ENCODE measurements around the gene CENPO. TPM values are rescaled to one million over a fixed set of nuclear protein-coding genes. Genes with fewer than 3 reads are reported as not detected.

CENPO gene
- total and polyA plus RNA-seq, 2 donors (not counting 3 experiments of a cell fraction or from before 2014, with no cell fraction given), result 26.8 to 45.3 TPM

DNA sequence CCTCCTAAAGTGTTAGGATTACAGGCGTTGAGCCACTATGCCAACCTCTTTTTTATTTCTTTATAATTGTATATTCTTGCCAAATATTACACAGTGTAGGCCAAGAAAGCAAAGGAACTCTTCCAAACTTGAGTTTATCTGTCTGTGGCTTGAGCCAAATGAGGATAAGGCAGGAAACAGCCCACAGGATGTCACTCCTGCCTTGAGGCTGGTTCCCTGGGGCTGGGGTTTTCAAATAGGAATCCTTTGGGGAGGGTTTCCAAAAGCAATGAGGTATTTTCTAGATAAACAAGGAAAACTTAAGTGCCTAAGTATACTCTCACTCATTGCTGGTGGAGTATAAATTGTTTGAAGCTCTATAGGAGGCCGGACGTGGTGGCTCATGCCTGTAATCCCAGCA is 70.4 kb downstream of the CENPO start:
- Histone ChIP-seq H3K4me3 (replicated peaks in 1 of 3; ENCODE audit: insufficient read depth in 1 of 3, low read depth in 1 of 3, low read length in 3 of 3) (no peak overlapping the region), H3K4me1 (ENCODE audit: control insufficient read depth, extremely low read depth, insufficient read depth, low read length) (no peaks in the 10 kb centered on the region), H3K27ac (ENCODE audit: insufficient read depth, low read depth, low read length) (no peak overlapping the region), H3K4me2 (ENCODE audit: insufficient read depth, low read length) (no peak overlapping the region), H2AFZ (ENCODE audit: low read depth, low read length) (no peak overlapping the region), H3K36me3 (ENCODE audit: control insufficient read depth in 2 of 2, extremely low read depth in 1 of 2, insufficient read depth in 2 of 2, low read length in 2 of 2) (no peaks in the 10 kb centered on the region), H4K20me1 (replicated peaks; ENCODE audit: control insufficient read depth, extremely low read depth, insufficient read depth, low read length) (no peaks in the 10 kb centered on the region), H3K9me3 (replicated peaks; ENCODE audit: control insufficient read depth, insufficient read depth, low read length) (no peaks in the 10 kb centered on the region), H3K27me3 (ENCODE audit: control insufficient read depth in 2 of 2, insufficient read depth in 2 of 2, low read length in 2 of 2) (no peaks in the 10 kb centered on the region), H3K79me2 (ENCODE audit: control insufficient read depth, insufficient read depth, low read length) (no peaks in the 10 kb centered on the region), H3K9ac (replicated peaks; ENCODE audit: extremely low read depth, insufficient read depth, low read length) (no peak overlapping the region), H3K9me1 (replicated peaks; ENCODE audit: control insufficient read depth, extremely low read depth, insufficient read depth, low read length) (no peaks in the 10 kb centered on the region)
- intact Hi-C loops (cut with micrococcal nuclease), result no loop called here
- TF ChIP-seq, protein P1, sequence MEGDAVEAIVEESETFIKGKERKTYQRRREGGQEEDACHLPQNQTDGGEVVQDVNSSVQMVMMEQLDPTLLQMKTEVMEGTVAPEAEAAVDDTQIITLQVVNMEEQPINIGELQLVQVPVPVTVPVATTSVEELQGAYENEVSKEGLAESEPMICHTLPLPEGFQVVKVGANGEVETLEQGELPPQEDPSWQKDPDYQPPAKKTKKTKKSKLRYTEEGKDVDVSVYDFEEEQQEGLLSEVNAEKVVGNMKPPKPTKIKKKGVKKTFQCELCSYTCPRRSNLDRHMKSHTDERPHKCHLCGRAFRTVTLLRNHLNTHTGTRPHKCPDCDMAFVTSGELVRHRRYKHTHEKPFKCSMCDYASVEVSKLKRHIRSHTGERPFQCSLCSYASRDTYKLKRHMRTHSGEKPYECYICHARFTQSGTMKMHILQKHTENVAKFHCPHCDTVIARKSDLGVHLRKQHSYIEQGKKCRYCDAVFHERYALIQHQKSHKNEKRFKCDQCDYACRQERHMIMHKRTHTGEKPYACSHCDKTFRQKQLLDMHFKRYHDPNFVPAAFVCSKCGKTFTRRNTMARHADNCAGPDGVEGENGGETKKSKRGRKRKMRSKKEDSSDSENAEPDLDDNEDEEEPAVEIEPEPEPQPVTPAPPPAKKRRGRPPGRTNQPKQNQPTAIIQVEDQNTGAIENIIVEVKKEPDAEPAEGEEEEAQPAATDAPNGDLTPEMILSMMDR (IDR thresholded peaks at IDR 0.05; ENCODE audit: extremely low read depth in 1 of 2, insufficient read depth in 1 of 2, low read depth in 1 of 2, low read length in 2 of 2), result no peak
- TF ChIP-seq JUN (IDR thresholded peaks at IDR 0.05; ENCODE audit: borderline replicate concordance, insufficient read depth, insufficient read length, low read depth) (no peak), GATA2 (IDR thresholded peaks at IDR 0.05; ENCODE audit: insufficient read depth, insufficient read length, low read depth, low read length) (no peak), MYC (IDR thresholded peaks at IDR 0.05; ENCODE audit: low read depth, low read length) (no peak), POLR2AphosphoS5 (IDR thresholded peaks at IDR 0.05; ENCODE audit: insufficient read depth, low read depth, low read length) (no peak), EZH2 (IDR thresholded peaks at IDR 0.05; ENCODE audit: borderline replicate concordance, low read depth, low read length, severe bottlenecking) (no peak), FOS (IDR thresholded peaks at IDR 0.05; ENCODE audit: borderline replicate concordance, insufficient read depth, low read length) (no peak), POLR2A (IDR thresholded peaks at IDR 0.05; ENCODE audit: low read depth, low read length) (no peak)
- TF ChIP-seq, protein P2, sequence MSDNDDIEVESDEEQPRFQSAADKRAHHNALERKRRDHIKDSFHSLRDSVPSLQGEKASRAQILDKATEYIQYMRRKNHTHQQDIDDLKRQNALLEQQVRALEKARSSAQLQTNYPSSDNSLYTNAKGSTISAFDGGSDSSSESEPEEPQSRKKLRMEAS (IDR thresholded peaks at IDR 0.05; ENCODE audit: insufficient read depth, insufficient read length), result no peak
- POLR2A ChIA-PET, result no interaction called here
- DNase-seq (ENCODE audit: low read depth, low spot score), result no peak
- dilution Hi-C loops (cut with MboI; ENCODE audit: extremely low pct_ligation_motif_present, low sequenced_read_pairs), result no loop called here
- CTCF ChIA-PET, result no interaction called here
- FAIRE-seq, result no peak
- BruUV-seq (replicated peaks), result no TSS peak

Measured in endothelial cell of umbilical vein (primary cell).